ENCODE results near the gene CCDC107. TPM values are rescaled to one million over a fixed set of nuclear protein-coding genes. Genes with fewer than 3 reads are reported as not detected.
"Not testable (repeated sequence)": the region's sequence is repeated elsewhere in the genome, so short reads cannot be mapped to it uniquely, and the experiment has no call there.

The CCDC107 gene
- total and polyA plus RNA-seq, 2 of the 13 experiments (the other 11 are each of a cell fraction or from before 2014, with no cell fraction given) = 7.1 to 15.2 TPM

GRCh38 chr9:35639631-35640030 lies 18.5 kb upstream of the CCDC107 start:
- no peaks in the 10 kb centered on the region for H3K9me3 ChIP-seq (ENCODE audit: low read length)
- no peak overlapping the region for H3K4me3 ChIP-seq (replicated peaks in 1 of 3; ENCODE audit: insufficient read depth in 1 of 3, low read depth in 2 of 3, low read length in 3 of 3)
- ChIA-PET POLR2A (interaction anchor here (1.4 kb wide), 1 partner anchor 8 kb away, joined by 3 read pairs; no protein-coding TSS in a partner anchor), CTCF (ENCODE audit: low intra/inter-chr PET ratio, low total read pairs) (no interaction called here)
- ATAC-seq = no peak
- H4K20me1 ChIP-seq (ENCODE audit: insufficient read depth, low read length) = no peaks in the 10 kb centered on the region
- no peak for TF ChIP-seq DPF2 (CRISPR knock-in tag; IDR thresholded peaks at IDR 0.05; ENCODE audit: borderline replicate concordance, low read depth)
- TF ChIP-seq HCFC1 (IDR thresholded peaks at IDR 0.05; ENCODE audit: low read depth, low read length) = no peak
- no peaks in the 10 kb centered on the region for H3K27me3 ChIP-seq (ENCODE audit: control insufficient read depth in 1 of 2, insufficient read depth in 2 of 2, low read length in 2 of 2)
- intact Hi-C loops (cut with micrococcal nuclease; ENCODE audit: unreplicated experiment) (loop anchor here (10.0 kb wide), 2 partner anchors 55 to 245 kb away; no protein-coding TSS in a partner anchor), in situ Hi-C loops (cut with HindIII; ENCODE audit: extremely low pct_ligation_motif_present, low pct_unique_long_range_greater_than_20kb) (no loop called here)
- peaks cover 1% of the 10 kb centered on the region; the same call in 1 of the 2 replicates for H3K4me1 ChIP-seq (ENCODE audit: insufficient read depth, low read length)
- no peaks in the 10 kb centered on the region for H3K79me2 ChIP-seq (ENCODE audit: insufficient read depth, low read length)
- H3K36me3 ChIP-seq (replicated peaks in 1 of 2; ENCODE audit: control insufficient read depth in 1 of 2, insufficient read depth in 2 of 2, low read length in 2 of 2) = no peaks in the 10 kb centered on the region
- 19% methylated on average over 1 of the region's 1 CpG for WGBS (ENCODE audit: low lambda C conversion rate)
- H2AFZ ChIP-seq (ENCODE audit: low read length) = no peak overlapping the region
- no TSS peak for BruUV-seq (replicated peaks)
- no peak for FAIRE-seq
- no peak overlapping the region for H3K4me2 ChIP-seq (ENCODE audit: low read depth, low read length)
- no peak for DNase-seq (ENCODE audit: low spot score)
- no peak overlapping the region for H3K27ac ChIP-seq (ENCODE audit: extremely low read length, insufficient read depth, low read length)
- H3K9ac ChIP-seq (ENCODE audit: insufficient read depth, low read depth, low read length) = no peak overlapping the region

- ATAC-seq; H3K4me3 ChIP-seq (replicated peaks in 1 of 3; ENCODE audit: insufficient read depth in 1 of 3, low read depth in 2 of 3, low read length in 3 of 3); H3K27ac ChIP-seq (ENCODE audit: extremely low read length, insufficient read depth, low read length); BruUV-seq (replicated peaks); H4K20me1 ChIP-seq (ENCODE audit: insufficient read depth, low read length); CTCF ChIA-PET (ENCODE audit: low intra/inter-chr PET ratio, low total read pairs); DNase-seq (ENCODE audit: low spot score); H3K9me3 ChIP-seq (ENCODE audit: low read length); H3K4me1 ChIP-seq (ENCODE audit: insufficient read depth, low read length); H3K27me3 ChIP-seq (ENCODE audit: control insufficient read depth in 1 of 2, insufficient read depth in 2 of 2, low read length in 2 of 2); H3K9ac ChIP-seq (ENCODE audit: insufficient read depth, low read depth, low read length); H3K36me3 ChIP-seq (replicated peaks in 1 of 2; ENCODE audit: control insufficient read depth in 1 of 2, insufficient read depth in 2 of 2, low read length in 2 of 2); H3K4me2 ChIP-seq (ENCODE audit: low read depth, low read length); POLR2A ChIA-PET; FAIRE-seq; H2AFZ ChIP-seq (ENCODE audit: low read length); in situ Hi-C loops (cut with HindIII; ENCODE audit: extremely low pct_ligation_motif_present, low pct_unique_long_range_greater_than_20kb); H3K79me2 ChIP-seq (ENCODE audit: insufficient read depth, low read length): not testable (repeated sequence)
- 92% methylated on average over 15 of the region's 15 CpGs for WGBS (ENCODE audit: low lambda C conversion rate)
- intact Hi-C loops (cut with micrococcal nuclease; ENCODE audit: unreplicated experiment) = loop anchor here (10.0 kb wide), 2 partner anchors 54 to 244 kb away; no protein-coding TSS in a partner anchor
Observed at GRCh38 chr9:35640431-35640830, 17.7 kb upstream of the CCDC107 start.

GRCh38 chr9:35641478-35641877 lies 16.6 kb upstream of the CCDC107 start:
- H4K20me1 ChIP-seq (ENCODE audit: insufficient read depth, low read length); H3K27me3 ChIP-seq (ENCODE audit: control insufficient read depth in 1 of 2, insufficient read depth in 2 of 2, low read length in 2 of 2); H3K4me2 ChIP-seq (ENCODE audit: low read depth, low read length); POLR2A ChIA-PET; H3K36me3 ChIP-seq (replicated peaks in 1 of 2; ENCODE audit: control insufficient read depth in 1 of 2, insufficient read depth in 2 of 2, low read length in 2 of 2); H3K4me1 ChIP-seq (ENCODE audit: insufficient read depth, low read length); H3K4me3 ChIP-seq (replicated peaks in 1 of 3; ENCODE audit: insufficient read depth in 1 of 3, low read depth in 2 of 3, low read length in 3 of 3); H3K27ac ChIP-seq (ENCODE audit: extremely low read length, insufficient read depth, low read length); H3K9ac ChIP-seq (ENCODE audit: insufficient read depth, low read depth, low read length); H3K79me2 ChIP-seq (ENCODE audit: insufficient read depth, low read length); H2AFZ ChIP-seq (ENCODE audit: low read length); BruUV-seq (replicated peaks); DNase-seq (ENCODE audit: low spot score); CTCF ChIA-PET (ENCODE audit: low intra/inter-chr PET ratio, low total read pairs); in situ Hi-C loops (cut with HindIII; ENCODE audit: extremely low pct_ligation_motif_present, low pct_unique_long_range_greater_than_20kb); FAIRE-seq; ATAC-seq; H3K9me3 ChIP-seq (ENCODE audit: low read length): not testable (repeated sequence)
- 95% methylated on average over 3 of the region's 3 CpGs for WGBS (ENCODE audit: low lambda C conversion rate)
- intact Hi-C loops (cut with micrococcal nuclease; ENCODE audit: unreplicated experiment) = loop anchor here (10.0 kb wide), 2 partner anchors 53 to 243 kb away; no protein-coding TSS in a partner anchor
